ENCODE results near the gene LIMS1. TPM values are rescaled to one million over a fixed set of nuclear protein-coding genes. Genes with fewer than 3 reads are reported as not detected.

The LIMS1 gene
- total and polyA plus RNA-seq, 11 donors, result 21.3 to 136 (median 76.0) TPM

GRCh38 chr2:108621087-108621559, 86.9 kb downstream of the LIMS1 start:
- WGBS, 4 donors, result 31 to 46% (median 41%) methylated on average over 8 of the region's 8 CpGs
- ATAC-seq, result peak; percentile 56 to 82 (median 74)
- TF ChIP-seq POLR2A (IDR thresholded peaks at IDR 0.05), result no peak
- TF ChIP-seq, protein P1, sequence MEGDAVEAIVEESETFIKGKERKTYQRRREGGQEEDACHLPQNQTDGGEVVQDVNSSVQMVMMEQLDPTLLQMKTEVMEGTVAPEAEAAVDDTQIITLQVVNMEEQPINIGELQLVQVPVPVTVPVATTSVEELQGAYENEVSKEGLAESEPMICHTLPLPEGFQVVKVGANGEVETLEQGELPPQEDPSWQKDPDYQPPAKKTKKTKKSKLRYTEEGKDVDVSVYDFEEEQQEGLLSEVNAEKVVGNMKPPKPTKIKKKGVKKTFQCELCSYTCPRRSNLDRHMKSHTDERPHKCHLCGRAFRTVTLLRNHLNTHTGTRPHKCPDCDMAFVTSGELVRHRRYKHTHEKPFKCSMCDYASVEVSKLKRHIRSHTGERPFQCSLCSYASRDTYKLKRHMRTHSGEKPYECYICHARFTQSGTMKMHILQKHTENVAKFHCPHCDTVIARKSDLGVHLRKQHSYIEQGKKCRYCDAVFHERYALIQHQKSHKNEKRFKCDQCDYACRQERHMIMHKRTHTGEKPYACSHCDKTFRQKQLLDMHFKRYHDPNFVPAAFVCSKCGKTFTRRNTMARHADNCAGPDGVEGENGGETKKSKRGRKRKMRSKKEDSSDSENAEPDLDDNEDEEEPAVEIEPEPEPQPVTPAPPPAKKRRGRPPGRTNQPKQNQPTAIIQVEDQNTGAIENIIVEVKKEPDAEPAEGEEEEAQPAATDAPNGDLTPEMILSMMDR (IDR thresholded peaks at IDR 0.05), result no peak
- Histone ChIP-seq H3K27me3 (no peaks in the 10 kb centered on the region), H3K36me3 (no peaks in the 10 kb centered on the region), H3K27ac (peak overlapping the region in 9 of 12 donors; percentile 5 to 71 (median 27)), H3K4me1 (peaks cover 0 to 79% (median 32%) of the 10 kb centered on the region in 12 donors), H3K9me3 (no peaks in the 10 kb centered on the region), H3K4me3 (peak overlapping the region in 2 of 12 donors; percentile 3 to 41)
- intact Hi-C loops (cut with DNase I), result no loop called here
- no peak for DNase-seq

- intact Hi-C loops (cut with DNase I), result no loop called here
- DNase-seq (no peak), ATAC-seq (no peak)
- H3K4me3 ChIP-seq, result peak overlapping the region in 1 of 12 donors; percentile 41
- WGBS, 4 donors, result 94 to 97% (median 95%) methylated on average over 2 of the region's 2 CpGs
- peak overlapping the region in 5 of 12 donors; percentile 5 to 71 (median 27) for H3K27ac ChIP-seq
- no peaks in the 10 kb centered on the region for H3K9me3 ChIP-seq
- peaks cover 0 to 84% (median 30%) of the 10 kb centered on the region in 12 donors for H3K4me1 ChIP-seq
- H3K27me3 ChIP-seq, result no peaks in the 10 kb centered on the region
- TF ChIP-seq, protein P1 (IDR thresholded peaks at IDR 0.05), result no peak
- no peak for TF ChIP-seq POLR2A (IDR thresholded peaks at IDR 0.05)
- no peaks in the 10 kb centered on the region for H3K36me3 ChIP-seq
Measured at GRCh38 chr2:108621687-108622681, 87.7 kb downstream of the LIMS1 start.

- intact Hi-C loops (cut with DNase I), result no loop called here
- 51 to 59% (median 56%) methylated on average over 6 of the region's 6 CpGs for WGBS, 4 donors
- peaks cover 0 to 70% (median 23%) of the 10 kb centered on the region in 12 donors for H3K4me1 ChIP-seq
Measured at GRCh38 chr2:108623616-108624015, 89.3 kb downstream of the LIMS1 start.

More at GRCh38 chr2:108623616-108624015, 89.3 kb downstream of the LIMS1 start:
- no peaks in the 10 kb centered on the region for H3K36me3 ChIP-seq
- H3K27me3 ChIP-seq, result no peaks in the 10 kb centered on the region
- H3K27ac ChIP-seq, result no peak overlapping the region
- TF ChIP-seq, protein P1 (IDR thresholded peaks at IDR 0.05), result no peak
- no peak for TF ChIP-seq POLR2A (IDR thresholded peaks at IDR 0.05)
- ATAC-seq, result no peak
- no peak for DNase-seq
- no peak overlapping the region for H3K4me3 ChIP-seq
- H3K9me3 ChIP-seq, result no peaks in the 10 kb centered on the region
